Measurements from ENCODE around the gene ZNF669. TPM values are rescaled to one million over a fixed set of nuclear protein-coding genes. Genes with fewer than 3 reads are reported as not detected.

The ZNF669 gene
- polyA plus RNA-seq, 1 of the 3 experiments (the other 2 are of a cell fraction), result 3.3 TPM

DNA sequence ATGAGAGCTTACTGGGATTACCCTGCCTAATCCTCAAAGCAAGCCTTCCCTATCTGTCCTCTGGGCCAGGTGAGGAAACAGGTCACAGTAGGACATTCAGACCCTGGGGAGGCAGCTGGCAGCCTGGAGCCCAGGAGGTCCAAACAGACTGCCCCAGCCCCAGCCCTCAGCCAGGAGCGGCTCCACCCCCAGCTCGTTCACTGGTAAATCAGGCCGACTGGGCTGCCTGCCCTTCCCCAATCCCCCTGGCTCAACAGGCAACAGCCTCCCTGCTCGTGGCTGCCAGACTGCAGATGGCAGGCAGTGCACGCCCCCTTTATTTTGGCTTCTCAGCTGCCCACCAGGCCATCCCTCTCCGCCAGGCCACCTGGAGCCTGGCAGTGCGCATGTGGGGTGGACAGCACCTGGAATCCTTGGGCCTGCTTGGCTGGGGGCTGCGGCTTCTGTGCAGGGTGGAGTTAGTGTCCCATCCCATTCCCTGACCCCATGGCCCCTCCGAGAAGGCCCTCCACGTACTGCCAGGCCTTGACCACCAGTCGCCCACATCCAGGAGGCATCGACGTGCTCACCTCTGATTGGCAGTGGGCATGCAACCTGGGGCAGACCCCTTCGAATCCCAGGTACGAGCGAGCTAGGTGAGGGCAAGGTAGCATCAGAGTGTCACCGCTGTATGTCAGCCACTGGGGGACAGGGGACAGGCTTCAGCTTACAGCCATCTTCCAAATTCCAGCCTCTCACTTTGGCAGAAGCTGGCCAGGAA is 14.4 kb downstream of the ZNF669 start:
- DNase-seq, result no peak
- ChIA-PET POLR2A (interaction anchor here (0.8 kb wide), 1 partner anchor 12 kb away, joined by 3 read pairs; the partner anchor contains the start of gene ZNF670), CTCF (interaction anchor here (0.5 to 1.5 kb wide), 4 partner anchors 11 to 176 kb away, joined by 3 to 6 read pairs (median 3); partner anchors contain the start of genes ZNF669 and ZNF670)
- Histone ChIP-seq H3K4me1 (ENCODE audit: control insufficient read depth in 1 of 2, insufficient read depth in 2 of 2, low read depth in 1 of 2, low read length in 1 of 2) (no peaks in the 10 kb centered on the region), H3K79me2 (ENCODE audit: insufficient read depth) (no peaks in the 10 kb centered on the region), H3K27me3 (ENCODE audit: insufficient read depth) (no peaks in the 10 kb centered on the region), H3K9me3 (no peaks in the 10 kb centered on the region), H3K4me3 (ENCODE audit: low read depth in 2 of 2, low read length in 1 of 2) (no peak overlapping the region), H3K36me3 (replicated peaks in 1 of 2; ENCODE audit: control insufficient read depth in 1 of 2, insufficient read depth in 2 of 2, low read length in 1 of 2) (no peaks in the 10 kb centered on the region), H4K20me1 (ENCODE audit: insufficient read depth) (no peaks in the 10 kb centered on the region), H3K9ac (no peak overlapping the region), H2AFZ (ENCODE audit: low read depth) (no peak overlapping the region), H3F3A (replicated peaks; ENCODE audit: insufficient read depth) (no peaks in the 10 kb centered on the region), H3K9me2 (no peaks in the 10 kb centered on the region), H3K27ac (ENCODE audit: low read depth in 2 of 2, low read length in 1 of 2) (no peak overlapping the region), H3K4me2 (no peak overlapping the region)
- 64% methylated on average over 15 of the region's 17 CpGs for WGBS (ENCODE audit: low lambda C conversion rate)
- TF ChIP-seq POLR2AphosphoS5 (IDR thresholded peaks at IDR 0.05; ENCODE audit: low read depth, low read length) (no peak), NRF1 (IDR thresholded peaks at IDR 0.05; ENCODE audit: low read depth, low read length) (no peak), YY1 (IDR thresholded peaks at IDR 0.05; ENCODE audit: low read depth) (no peak), RFX5 (IDR thresholded peaks at IDR 0.05; ENCODE audit: low read length) (no peak), RCOR1 (IDR thresholded peaks at IDR 0.05; ENCODE audit: low read length) (no peak), NFIC (IDR thresholded peaks at IDR 0.05; ENCODE audit: borderline replicate concordance) (no peak), RXRA (IDR thresholded peaks at IDR 0.05; ENCODE audit: borderline replicate concordance, low read depth) (no peak), FOXM1 (IDR thresholded peaks at IDR 0.05; ENCODE audit: low read depth) (no peak), TAF1 (IDR thresholded peaks at IDR 0.05; ENCODE audit: borderline replicate concordance, low read depth, low read length) (no peak), TEAD4 (IDR thresholded peaks at IDR 0.05; ENCODE audit: borderline replicate concordance, insufficient read depth) (no peak), EP300 (IDR thresholded peaks at IDR 0.05; ENCODE audit: borderline replicate concordance in 1 of 2, low read depth in 1 of 2, low read length in 1 of 2) (no peak), JUND (IDR thresholded peaks at IDR 0.05) (no peak)
- TF ChIP-seq, protein P1, sequence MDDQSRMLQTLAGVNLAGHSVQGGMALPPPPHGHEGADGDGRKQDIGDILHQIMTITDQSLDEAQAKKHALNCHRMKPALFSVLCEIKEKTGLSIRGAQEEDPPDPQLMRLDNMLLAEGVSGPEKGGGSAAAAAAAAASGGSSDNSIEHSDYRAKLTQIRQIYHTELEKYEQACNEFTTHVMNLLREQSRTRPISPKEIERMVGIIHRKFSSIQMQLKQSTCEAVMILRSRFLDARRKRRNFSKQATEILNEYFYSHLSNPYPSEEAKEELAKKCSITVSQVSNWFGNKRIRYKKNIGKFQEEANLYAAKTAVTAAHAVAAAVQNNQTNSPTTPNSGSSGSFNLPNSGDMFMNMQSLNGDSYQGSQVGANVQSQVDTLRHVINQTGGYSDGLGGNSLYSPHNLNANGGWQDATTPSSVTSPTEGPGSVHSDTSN (IDR thresholded peaks at IDR 0.05), result no peak
- TF ChIP-seq, protein P2, sequence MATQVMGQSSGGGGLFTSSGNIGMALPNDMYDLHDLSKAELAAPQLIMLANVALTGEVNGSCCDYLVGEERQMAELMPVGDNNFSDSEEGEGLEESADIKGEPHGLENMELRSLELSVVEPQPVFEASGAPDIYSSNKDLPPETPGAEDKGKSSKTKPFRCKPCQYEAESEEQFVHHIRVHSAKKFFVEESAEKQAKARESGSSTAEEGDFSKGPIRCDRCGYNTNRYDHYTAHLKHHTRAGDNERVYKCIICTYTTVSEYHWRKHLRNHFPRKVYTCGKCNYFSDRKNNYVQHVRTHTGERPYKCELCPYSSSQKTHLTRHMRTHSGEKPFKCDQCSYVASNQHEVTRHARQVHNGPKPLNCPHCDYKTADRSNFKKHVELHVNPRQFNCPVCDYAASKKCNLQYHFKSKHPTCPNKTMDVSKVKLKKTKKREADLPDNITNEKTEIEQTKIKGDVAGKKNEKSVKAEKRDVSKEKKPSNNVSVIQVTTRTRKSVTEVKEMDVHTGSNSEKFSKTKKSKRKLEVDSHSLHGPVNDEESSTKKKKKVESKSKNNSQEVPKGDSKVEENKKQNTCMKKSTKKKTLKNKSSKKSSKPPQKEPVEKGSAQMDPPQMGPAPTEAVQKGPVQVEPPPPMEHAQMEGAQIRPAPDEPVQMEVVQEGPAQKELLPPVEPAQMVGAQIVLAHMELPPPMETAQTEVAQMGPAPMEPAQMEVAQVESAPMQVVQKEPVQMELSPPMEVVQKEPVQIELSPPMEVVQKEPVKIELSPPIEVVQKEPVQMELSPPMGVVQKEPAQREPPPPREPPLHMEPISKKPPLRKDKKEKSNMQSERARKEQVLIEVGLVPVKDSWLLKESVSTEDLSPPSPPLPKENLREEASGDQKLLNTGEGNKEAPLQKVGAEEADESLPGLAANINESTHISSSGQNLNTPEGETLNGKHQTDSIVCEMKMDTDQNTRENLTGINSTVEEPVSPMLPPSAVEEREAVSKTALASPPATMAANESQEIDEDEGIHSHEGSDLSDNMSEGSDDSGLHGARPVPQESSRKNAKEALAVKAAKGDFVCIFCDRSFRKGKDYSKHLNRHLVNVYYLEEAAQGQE (IDR thresholded peaks at IDR 0.05; ENCODE audit: low read depth, low read length), result no peak
- TF ChIP-seq, protein P3, sequence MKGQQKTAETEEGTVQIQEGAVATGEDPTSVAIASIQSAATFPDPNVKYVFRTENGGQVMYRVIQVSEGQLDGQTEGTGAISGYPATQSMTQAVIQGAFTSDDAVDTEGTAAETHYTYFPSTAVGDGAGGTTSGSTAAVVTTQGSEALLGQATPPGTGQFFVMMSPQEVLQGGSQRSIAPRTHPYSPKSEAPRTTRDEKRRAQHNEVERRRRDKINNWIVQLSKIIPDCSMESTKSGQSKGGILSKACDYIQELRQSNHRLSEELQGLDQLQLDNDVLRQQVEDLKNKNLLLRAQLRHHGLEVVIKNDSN (IDR thresholded peaks at IDR 0.05; ENCODE audit: borderline replicate concordance, low read depth), result no peak
- TF ChIP-seq, protein P4, sequence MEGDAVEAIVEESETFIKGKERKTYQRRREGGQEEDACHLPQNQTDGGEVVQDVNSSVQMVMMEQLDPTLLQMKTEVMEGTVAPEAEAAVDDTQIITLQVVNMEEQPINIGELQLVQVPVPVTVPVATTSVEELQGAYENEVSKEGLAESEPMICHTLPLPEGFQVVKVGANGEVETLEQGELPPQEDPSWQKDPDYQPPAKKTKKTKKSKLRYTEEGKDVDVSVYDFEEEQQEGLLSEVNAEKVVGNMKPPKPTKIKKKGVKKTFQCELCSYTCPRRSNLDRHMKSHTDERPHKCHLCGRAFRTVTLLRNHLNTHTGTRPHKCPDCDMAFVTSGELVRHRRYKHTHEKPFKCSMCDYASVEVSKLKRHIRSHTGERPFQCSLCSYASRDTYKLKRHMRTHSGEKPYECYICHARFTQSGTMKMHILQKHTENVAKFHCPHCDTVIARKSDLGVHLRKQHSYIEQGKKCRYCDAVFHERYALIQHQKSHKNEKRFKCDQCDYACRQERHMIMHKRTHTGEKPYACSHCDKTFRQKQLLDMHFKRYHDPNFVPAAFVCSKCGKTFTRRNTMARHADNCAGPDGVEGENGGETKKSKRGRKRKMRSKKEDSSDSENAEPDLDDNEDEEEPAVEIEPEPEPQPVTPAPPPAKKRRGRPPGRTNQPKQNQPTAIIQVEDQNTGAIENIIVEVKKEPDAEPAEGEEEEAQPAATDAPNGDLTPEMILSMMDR (IDR thresholded peaks at IDR 0.05), result no peak
- TF ChIP-seq, protein P5, sequence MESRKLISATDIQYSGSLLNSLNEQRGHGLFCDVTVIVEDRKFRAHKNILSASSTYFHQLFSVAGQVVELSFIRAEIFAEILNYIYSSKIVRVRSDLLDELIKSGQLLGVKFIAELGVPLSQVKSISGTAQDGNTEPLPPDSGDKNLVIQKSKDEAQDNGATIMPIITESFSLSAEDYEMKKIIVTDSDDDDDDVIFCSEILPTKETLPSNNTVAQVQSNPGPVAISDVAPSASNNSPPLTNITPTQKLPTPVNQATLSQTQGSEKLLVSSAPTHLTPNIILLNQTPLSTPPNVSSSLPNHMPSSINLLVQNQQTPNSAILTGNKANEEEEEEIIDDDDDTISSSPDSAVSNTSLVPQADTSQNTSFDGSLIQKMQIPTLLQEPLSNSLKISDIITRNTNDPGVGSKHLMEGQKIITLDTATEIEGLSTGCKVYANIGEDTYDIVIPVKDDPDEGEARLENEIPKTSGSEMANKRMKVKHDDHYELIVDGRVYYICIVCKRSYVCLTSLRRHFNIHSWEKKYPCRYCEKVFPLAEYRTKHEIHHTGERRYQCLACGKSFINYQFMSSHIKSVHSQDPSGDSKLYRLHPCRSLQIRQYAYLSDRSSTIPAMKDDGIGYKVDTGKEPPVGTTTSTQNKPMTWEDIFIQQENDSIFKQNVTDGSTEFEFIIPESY (IDR thresholded peaks at IDR 0.05; ENCODE audit: borderline replicate concordance, low read depth), result no peak

All from SK-N-SH (cell line).